ENCODE data around the gene YBX2.

YBX2 gene

DNA sequence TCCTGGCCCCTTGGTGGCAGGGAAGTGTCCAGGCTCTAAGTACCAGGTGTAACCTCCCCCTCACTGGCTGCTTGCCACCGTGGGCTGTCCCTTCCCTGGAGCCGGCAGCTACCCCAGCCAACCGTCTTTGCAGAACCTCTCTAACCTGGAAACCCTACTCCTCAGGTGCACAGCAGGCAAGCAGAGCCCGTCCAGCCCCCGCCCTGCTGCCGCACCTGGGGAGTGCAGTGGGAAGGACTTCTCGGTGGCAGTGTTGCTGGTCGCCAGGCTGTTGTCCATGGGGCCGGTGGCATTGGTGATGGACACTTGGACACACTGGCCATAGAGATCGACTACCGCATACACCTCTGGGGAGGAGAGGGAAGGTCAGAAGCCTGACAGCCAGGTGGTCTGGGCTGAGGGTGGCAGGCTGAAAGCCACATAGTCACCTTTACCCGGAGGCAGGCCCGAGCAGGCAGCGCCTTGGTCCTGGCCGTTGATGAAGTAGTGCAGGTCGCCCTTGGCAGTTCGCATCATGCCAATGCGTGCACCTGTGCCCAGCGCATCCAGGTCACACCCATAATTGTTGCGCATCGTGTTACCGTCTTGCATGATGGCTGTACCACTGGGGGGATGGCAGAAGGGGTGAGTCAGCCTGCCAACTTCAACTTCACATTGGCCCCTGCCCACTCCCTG, 28.2 kb upstream of the YBX2 start:
- DNase-seq (ENCODE audit: low read depth) = no peak

DNA sequence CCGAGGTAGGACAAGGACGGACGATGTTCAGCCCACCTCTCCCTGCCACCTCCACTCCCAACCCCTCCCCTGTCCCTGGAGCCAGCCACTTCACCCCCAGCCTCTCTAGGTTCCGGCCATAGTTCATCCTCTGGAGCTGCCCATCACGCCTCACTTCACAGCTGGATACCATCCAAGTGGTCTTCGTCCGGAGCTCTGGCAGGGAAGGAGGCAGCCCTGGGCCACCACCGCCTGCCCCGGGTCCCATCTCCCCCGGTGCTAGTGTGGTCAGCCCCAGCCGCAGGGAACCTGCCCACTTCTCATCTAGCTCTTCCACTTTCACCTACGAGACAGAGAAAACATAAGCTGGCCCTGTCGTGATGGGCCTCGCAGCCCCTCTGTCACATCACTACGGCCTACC, 27.0 kb upstream of the YBX2 start:
- DNase-seq (ENCODE audit: low read depth) = no peak

DNA sequence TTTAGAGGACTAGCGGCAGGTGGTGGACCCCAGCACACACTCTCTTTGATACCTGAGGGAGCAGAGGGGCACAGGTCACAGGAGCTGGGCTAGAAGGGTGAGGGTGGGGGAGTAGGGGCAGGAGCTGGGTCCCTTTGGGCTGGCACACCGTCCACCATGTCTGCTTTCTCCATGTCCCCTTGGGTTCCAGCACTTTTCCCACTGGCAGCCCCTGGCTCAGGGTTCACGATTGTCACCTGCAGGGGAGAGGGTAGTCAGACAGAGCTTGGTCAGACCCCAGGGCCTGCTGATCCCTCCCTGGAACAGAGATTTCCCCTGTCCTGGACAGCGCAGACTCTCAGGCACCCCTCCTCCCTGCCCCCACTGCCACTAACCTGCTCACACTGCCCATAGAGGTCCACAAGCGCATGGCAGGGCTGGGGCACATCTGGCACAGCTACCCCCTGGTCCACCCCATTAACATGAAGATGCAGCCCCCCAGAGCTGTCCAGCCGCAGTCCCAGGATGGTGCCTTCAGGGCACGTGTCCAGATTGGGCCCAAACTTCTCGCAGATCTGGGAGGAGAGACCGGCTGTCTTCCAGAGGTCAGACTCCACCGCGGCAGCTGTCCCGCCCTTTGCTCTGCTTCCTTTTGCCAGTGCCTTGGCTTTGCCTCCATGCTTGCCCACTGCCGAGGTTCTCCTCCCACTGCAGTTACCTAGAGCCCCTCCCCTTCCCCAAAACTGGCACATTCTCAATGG, 23.9 kb upstream of the YBX2 start:
- DNase-seq (ENCODE audit: low read depth) = no peak

DNA sequence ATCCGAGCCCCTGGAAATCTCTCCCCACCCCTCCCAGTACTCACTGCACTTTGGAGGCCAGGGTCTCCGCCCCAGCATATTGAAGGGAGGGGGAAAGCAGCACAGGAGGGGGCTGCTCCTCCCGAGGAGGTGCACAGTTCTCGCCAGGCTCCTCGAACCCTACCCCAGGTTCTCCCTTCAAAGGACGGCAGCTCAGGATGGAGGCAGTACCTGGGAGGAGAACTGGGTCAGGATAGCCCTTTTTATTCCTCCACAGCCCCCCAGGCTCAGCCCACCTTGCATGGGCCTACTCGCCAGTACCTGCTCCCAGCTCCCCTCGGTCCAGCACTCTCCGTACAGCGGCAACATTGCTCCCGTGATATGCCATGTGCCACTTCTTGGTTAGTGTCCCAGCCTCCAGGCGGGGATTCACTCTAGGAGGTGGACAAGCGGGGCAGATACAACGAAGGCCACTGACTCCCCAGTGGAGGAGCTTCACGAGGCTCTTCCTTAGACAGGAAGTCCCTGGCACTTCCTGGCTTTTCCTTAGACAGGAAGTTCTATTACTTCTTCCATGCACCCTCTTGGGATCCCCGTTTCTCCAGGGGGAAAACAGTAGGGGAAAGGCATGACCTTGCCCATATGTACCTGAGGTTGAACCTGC, 22.8 kb upstream of the YBX2 start:
- DNase-seq (ENCODE audit: low read depth) = no peak

DNA sequence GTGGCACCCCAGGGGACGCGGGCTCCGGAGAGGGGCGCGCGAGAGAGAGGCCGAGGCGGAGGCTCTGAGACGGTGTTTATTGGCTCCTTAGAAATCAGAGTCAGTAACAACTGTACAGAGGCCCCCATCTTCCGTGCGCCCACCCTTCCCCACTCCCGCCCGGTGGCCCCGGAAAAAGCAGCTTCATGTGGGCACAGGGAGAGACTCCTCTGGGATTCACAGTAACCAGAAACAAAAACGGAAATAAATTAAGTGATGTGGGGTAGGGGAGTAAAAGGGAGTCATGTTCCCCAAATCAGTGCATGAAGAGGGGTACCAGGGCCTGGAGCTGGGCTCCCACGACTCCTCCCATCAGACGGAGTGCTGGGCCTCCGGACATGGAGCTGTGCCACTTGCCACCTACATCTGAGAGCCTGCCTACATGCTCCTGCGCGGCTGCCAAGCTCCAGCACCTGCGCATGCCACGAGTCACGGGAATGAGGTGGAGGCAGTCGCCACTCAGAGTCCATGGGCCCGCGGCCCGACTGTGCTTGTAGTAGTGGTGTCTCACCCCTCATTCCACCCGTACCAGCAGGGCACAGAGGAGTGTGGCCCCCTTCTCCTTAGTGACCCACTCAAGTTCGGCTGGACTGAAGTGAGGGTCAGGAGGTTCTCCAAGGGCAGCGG, 21.3 kb upstream of the YBX2 start:
- no peak for DNase-seq (ENCODE audit: low read depth)

DNA sequence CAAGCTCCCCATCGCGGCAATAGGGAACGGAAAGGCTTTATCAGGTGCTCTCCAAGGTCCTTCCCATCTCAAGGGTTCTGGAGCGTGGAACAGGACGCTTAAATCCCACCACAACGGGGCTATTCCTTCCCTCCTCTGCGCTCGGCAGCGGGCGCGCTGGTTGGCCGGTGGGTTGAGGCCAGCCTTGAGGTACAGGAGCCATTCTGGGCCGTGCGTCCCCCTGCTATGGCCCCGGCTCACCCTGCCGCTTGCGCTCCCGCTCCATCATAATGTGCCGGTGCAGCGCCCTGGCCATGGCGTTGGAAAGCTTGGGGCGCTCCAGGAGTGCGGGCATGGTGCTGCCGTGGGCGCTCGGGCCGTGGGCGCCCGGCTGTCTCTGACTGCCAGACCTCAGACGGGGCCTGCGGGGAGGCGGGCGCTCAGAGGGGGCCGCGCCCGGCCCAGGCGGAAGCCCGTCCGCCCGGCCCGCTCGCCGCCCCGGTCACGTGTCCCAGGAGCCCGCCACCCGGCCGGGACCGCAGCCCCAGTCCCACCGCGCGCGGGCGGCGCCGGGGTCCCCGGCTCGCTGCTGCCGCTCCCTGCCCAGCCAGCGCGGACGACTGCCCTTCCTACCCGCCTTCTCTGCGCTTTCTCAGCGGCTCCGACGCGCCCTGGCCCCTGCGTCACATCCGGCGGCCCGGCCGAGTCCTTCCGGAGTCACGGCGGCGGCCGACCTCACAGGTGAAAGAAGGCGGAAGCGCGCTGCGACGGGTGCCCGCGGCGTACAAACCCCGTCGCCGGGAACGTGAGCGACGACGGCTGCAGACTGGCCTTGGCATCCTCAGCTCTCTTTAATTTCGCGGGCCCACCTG, 20.5 kb upstream of the YBX2 start, which contains the start of gene GPS2:
Gene GPS2, minus strand, starts transcription at position 642 of the 851 bp plus-strand sequence. Its CDS starts 308 bp downstream, at position 334.
- peak; percentile 51 for DNase-seq (ENCODE audit: low read depth)

DNA sequence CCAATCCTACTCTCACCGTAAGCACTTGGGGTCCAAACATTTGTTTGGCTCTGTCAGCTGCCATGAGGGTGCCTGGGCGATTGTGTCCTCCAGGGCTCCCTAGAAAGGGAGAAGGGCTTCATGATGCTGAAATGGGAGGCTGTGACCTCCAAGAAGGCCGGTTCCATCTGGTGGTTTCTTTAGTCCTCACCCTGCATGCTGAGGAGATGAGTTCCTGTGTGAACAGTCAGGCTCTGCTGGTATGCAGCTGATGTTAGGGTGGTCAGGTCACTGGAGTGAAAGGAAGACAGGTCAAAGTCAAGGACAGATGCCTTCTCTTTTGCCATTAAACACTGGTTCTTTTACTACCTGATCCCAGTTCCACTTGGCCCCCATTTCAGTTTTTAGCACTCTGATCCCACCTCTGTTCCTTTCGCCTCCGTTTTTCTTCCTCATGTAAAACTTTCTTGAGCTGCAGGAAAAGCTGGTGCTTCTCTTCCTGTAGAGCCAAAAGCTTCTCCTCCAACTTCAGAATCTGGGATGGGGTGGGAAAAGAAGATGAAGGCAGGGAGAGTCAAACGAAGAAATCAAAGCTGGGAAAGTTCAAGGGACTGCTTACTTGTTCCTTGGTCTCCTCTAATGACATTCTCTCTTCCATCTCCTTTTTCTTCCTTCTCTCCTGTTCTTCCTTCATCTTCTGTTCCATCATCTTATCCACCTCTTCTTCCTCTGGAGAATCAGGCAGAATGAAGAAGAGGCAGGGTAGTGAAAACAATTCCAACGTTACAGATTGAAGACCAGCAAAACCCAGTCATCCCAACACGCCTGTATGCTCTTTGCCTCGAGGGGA, 19.7 kb upstream of the YBX2 start:
- DNase-seq (ENCODE audit: low read depth) = no peak

DNA sequence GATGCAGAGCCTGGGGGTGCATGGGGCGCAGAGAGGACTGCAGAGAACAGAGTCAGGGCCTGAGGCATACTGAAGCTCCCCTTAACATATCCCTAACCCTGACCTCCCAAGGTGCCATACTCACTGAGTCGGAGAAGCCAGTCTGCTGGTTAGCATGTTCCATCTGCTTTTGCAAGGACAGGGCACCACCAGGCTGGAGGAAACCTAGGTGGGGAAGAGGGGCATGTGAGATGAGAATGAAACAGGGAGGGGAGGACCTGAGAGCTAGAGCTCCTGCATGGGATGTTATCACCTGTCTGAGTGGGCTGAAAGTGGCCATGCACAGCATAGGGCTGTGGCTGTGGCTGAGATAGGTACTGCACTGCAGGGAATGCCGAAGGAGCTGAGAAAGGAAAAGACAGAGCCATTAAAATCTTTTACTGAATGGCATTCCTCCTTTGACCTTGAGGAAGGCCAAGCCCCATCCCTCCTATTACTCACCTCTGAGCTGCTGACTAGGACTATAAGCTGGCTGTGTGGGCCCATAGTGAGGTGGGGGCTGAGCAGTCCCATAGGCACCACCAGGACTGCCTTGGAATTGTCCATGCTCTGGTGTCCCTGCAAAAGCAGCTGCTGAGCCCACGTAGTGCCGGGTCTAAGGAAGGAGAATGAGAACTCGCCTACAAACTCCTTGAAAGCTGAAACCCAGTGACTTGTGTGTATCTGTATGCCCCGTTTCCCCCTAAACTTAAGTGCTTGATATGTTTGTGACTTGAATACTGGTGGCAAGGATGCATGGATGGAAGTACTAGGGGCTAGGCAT, 18.9 kb upstream of the YBX2 start:
- no peak for DNase-seq (ENCODE audit: low read depth)

DNA sequence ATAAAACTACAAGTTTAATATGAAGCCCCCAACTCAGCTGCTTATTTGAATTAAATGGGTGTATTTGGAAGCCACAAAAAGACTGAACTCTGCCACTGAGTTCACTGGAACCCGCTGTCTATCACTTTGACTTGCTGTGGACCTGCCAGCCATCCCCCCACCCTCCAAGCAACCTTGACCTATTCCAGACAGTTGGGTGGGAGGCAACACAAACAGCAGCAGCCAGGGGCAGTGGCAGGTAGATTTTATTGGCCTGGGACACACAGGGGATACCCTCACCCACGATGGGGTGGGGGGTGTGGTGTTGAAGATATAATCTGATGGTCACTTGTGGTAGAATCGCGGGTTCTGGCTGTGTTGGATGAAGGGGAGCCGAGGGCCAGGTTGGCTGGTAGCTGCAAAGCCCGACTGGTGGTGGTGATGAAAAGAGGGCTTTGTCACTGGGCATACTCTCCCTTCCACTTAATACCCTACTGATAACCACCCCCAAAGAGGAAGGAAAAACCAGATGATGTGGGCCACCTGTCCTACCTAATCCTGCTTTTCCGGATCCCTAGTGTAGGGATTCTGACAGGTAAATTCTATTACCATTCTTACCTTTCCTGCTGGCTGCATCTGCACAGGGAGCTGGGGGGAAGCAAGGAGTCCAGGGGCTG, 18.1 kb upstream of the YBX2 start:
- DNase-seq (ENCODE audit: low read depth) = no peak

DNA sequence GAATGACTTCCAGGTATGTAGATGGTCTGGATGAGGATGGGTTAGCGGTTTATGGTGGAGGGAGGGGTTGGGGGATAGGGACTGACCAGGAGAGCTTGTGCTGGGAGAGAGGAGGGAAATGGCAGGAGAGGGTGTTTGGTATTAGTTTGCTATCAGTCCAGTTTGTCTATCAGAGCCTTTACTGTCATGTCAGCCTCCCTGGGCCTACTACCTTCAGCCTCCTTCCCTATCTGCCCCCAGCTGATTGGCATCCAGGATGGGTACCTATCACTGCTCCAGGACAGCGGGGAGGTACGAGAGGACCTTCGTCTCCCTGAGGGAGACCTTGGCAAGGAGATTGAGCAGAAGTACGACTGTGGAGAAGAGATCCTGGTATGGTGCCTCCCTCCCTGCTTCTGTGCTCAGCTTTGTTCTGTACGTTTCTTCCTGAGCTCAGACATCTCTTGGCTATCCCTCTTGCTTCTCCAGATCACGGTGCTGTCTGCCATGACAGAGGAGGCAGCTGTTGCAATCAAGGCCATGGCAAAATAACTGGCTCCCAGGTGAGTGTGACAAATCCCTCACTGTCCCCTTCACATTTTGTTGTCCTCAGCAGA, 16.8 kb upstream of the YBX2 start:
- no peak for DNase-seq (ENCODE audit: low read depth)

DNA sequence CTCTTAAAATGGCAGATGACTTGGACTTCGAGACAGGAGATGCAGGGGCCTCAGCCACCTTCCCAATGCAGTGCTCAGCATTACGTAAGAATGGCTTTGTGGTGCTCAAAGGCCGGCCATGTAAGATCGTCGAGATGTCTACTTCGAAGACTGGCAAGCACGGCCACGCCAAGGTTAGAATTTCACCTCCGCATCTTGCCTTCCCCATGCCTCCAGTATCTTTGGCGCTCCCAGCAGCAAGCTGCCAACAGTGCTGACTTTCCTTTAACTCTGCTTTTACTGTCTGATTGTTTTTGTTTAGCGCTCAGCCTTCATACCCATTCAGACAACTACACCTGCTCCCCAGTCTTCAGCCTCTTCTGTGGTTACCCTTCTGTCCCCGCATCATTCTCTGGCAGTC, 15.2 kb upstream of the YBX2 start:
- DNase-seq (ENCODE audit: low read depth) = no peak

DNA sequence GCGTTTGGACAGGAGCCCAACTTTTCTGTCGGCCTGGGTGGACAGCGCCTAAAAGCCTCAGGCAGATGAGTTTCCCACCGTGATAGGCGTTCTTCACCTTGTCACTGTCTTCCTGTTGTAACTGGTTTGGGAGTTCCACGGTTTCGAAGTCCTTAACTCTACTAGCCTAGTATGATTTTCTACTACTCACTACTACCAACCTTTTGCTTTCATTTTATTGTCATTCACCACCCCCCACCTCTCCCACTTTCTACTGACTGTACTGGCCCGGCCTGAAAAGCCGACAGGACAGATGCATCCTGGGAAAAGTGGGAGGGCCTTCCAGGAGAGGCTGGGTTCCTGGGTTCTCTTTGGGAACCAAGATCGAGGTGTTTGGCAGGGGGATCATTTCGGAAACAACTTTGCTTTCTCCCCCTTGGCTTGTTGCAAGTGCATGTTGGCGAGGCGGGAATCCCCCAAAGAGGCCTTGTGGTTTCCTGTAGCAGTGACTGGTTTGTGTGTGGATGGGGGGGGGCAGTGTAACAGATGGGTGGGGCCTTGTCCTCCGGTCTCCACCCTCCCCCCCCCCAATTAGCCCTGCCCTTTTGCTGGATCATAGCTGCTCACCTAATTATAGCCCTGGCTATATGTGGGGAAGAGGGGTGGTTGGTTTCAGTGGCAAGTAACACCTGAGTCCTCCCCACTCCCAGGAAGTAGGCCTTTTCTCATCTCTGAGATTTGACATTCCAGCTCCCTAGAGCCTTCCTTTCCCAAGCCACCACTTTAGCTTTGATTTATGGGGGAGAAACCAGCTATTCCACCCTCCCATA, 14.4 kb upstream of the YBX2 start:
- DNase-seq (ENCODE audit: low read depth) = peak; percentile 62

DNA sequence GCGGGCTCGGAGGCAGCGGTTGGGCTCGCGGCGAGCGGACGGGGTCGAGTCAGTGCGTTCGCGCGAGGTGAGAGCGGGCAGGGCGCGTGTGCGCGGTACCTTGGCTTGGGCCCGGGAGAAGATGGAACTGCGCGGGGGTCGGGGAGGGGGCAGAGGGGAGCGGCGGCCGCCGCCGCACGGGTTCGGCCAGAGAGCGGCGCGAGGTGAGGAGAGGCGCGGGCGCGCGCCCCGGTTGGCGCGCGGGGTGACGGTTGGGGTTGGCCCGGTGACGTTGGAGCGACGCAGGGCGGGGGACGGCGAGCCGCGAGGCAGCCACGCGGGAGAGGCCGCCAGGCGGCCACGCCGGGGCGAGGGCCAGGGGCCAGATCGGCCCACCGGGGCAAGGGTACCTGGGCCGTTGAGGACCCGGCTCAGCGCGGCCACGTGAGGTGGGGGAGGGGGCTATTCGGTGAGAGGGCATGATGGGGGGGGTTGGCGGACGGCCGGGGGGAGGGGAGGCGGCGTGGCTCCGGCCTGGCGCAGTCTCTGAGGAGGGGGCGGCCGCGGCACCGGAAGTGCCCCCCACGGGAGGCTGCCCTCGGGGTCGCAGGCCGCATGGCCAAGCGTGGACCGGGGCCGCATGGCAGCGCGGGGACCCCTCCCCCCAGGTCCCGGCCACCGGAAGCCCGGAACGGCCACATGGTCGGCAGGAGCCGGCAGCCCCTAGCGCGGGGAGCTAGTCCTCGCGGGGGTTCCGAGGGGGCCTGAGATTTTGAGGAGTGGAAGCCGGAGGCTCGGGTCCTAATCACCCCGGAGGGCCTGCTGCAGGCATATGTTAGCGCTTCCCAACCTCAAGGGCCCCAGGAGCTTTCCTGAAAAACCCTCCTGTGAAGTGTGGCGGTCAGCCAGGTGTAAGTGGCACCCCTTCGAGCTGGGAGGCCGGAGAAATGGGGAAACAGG, 13.5 kb upstream of the YBX2 start:
- DNase-seq (ENCODE audit: low read depth) = no peak

DNA sequence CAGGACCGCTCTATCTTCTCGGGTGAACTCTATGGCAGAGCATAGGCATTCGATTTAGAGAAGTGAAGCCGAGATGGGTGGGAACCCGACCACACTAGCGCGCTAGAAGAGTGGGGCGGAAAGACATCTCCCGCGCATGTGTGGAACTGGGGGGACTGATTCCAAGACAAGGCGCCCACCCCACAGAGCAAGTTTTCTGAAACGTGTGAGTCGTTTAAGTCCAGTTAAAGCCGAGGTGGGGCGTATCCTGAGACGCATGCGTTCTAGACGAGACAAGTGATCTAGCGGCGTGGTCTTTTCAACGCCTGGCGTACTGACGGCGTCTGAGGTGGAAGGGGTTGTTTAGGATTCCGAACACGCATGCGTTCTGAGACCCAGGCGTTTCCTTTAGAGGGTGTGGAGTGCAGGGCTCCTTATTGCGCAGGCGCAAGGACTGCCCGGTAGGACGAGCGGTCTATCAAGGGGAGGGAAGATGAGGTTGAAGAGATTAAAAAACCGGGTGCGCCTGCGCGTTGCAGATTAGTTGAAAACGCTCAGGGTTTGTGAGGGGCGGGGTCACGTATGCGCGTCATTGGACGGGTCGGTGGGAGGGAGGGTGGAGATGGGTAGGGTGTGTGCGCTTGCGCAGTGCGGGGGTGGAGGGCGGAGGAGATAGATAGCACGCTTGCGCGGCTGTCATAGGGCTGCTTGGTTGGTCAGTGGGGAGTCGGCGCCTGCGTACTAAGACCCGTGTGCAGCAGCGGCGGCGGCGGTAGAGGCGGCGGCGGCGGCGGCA, 12.7 kb upstream of the YBX2 start, which contains the start of gene EIF5A:
Gene EIF5A, plus strand, starts transcription at position 718 of the 775 bp plus-strand sequence. CDS start 2,008 bp downstream, outside the sequence.
- peak; percentile 100 for DNase-seq (ENCODE audit: low read depth)

DNA sequence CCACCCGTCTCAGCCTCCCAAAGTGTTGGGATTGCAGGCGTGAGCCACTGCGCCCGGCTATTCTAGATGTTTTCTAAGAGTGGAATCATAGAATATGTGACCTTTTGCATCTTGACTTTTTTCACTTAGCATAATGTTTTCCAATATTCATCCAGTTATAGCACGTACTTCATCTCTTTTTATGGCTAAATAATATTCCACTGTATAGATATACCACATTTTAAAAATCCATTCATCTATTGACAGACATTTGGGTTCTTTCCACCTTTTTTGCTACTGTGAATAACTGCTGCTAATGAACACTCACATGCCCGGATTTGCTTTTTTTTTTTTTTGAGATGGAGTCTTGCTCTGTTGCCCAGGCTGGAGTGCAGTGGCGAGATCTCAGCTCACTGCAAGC, 9.7 kb upstream of the YBX2 start:
- no peak for DNase-seq (ENCODE audit: low read depth)

Measured in GM04504 (cell line).